Activated T-helper 2 cell treated with anti-CD3 and anti-CD28 coated beads, Interferon-gamma antibody, Interleukin-2, Interleukin-4, amounts not matched to agents 10 μg/mL and 5 μg/mL and 100 μg/mL, durations not matched to agents 14 hours and 24 hours and 36 hours (primary cell): ENCODE measurements around the gene TMEM254. TPM values are rescaled to one million over a fixed set of nuclear protein-coding genes. Genes with fewer than 3 reads are reported as not detected.
A peak's percentile ranks its signal among the peaks of the same experiment; 100 is the strongest.
"Not testable (repeated sequence)": the region's sequence is repeated elsewhere in the genome, so short reads cannot be mapped to it uniquely, and the experiment has no call there.

Experiments used
- DNase-seq: peaks from one replicate; pipeline ENCODE4 v3.0.0; 2021; ENCODE audit warnings: low spot score
- H3K27ac Mint-ChIP-seq: one replicate; pipeline ENCODE4 v1.8.0; 2021; ENCODE audit warnings: mixed read lengths
- H3K27me3 Mint-ChIP-seq: one replicate; pipeline ENCODE4 v1.8.0; 2021; ENCODE audit warnings: low read depth, mixed read lengths
- H3K36me3 Mint-ChIP-seq: one replicate; pipeline ENCODE4 v1.8.0; 2021; ENCODE audit warnings: low read depth, mixed read lengths
- H3K4me1 Mint-ChIP-seq: one replicate; pipeline ENCODE4 v1.8.0; 2021; ENCODE audit warnings: low read depth, mixed read lengths
- H3K4me3 Mint-ChIP-seq: one replicate; pipeline ENCODE4 v1.8.0; 2021; ENCODE audit warnings: low read depth, mild to moderate bottlenecking, moderate library complexity, mixed read lengths
- H3K9me3 Mint-ChIP-seq: one replicate; pipeline ENCODE4 v1.8.0; 2021; ENCODE audit warnings: mixed read lengths
- intact Hi-C: fragments of 100-400 bp; cut with micrococcal nuclease; formaldehyde crosslinking; loops from one replicate; pipeline ENCODE4 v1.15.1; 2023
- total RNA-seq: library from RNA; stranded (reverse); gene quantifications from 2 replicates; pipeline ENCODE4 v1.2.3, GENCODE V29; 2022

Gene TMEM254
- total RNA-seq, 1 donor from 2014 or later = 11.4 TPM

DNA sequence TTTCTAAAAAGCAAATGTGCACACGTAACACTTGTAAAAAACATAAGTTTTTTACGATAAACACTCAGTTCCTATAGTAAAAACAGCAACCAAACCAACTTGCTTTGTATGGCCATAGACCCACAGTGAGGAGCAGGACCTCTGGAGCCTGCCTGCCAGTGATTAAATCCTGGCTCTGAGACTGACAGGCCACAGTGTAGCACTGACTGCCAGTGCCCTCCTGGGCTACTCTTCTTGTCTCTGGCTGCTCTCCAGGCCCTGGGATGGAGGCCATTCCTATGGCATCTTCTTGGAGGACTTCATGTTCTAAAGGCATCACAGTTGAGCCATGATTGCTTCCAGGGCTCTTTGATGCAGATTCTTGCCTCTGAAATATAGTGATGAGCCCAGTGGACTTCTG, 22.7 kb upstream of the TMEM254 start:
- no peak overlapping the region for H3K27ac Mint-ChIP-seq
- no peak overlapping the region for H3K4me3 Mint-ChIP-seq
- H3K27me3 Mint-ChIP-seq = no peaks in the 10 kb centered on the region
- no peaks in the 10 kb centered on the region for H3K9me3 Mint-ChIP-seq
- DNase-seq = no peak
- intact Hi-C loops = no loop called here
- H3K36me3 Mint-ChIP-seq = no peaks in the 10 kb centered on the region
- no peaks in the 10 kb centered on the region for H3K4me1 Mint-ChIP-seq

DNA sequence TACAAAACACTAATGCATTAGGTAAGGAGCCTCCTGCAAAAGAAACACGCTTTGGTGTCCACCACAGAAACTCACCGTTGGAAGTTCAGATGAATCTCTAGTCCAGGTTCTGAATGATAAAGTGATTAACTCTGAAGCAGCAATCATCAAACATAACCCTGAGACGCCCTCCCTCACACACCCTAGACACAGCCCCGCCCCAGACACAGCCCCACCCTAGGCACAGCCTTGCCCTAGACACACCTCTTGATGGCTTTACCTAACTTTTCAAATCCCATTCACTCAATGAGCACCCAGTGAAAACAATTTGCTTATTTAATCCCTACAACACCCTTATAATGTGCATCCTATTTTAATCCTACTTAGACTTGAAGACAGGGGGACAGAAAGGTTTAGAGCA, 21.3 kb upstream of the TMEM254 start:
- Mint-ChIP-seq H3K27me3 (no peaks in the 10 kb centered on the region), H3K4me1 (no peaks in the 10 kb centered on the region), H3K36me3 (no peaks in the 10 kb centered on the region), H3K4me3 (no peak overlapping the region), H3K9me3 (no peaks in the 10 kb centered on the region), H3K27ac (no peak overlapping the region)
- DNase-seq = no peak
- intact Hi-C loops = no loop called here

DNA sequence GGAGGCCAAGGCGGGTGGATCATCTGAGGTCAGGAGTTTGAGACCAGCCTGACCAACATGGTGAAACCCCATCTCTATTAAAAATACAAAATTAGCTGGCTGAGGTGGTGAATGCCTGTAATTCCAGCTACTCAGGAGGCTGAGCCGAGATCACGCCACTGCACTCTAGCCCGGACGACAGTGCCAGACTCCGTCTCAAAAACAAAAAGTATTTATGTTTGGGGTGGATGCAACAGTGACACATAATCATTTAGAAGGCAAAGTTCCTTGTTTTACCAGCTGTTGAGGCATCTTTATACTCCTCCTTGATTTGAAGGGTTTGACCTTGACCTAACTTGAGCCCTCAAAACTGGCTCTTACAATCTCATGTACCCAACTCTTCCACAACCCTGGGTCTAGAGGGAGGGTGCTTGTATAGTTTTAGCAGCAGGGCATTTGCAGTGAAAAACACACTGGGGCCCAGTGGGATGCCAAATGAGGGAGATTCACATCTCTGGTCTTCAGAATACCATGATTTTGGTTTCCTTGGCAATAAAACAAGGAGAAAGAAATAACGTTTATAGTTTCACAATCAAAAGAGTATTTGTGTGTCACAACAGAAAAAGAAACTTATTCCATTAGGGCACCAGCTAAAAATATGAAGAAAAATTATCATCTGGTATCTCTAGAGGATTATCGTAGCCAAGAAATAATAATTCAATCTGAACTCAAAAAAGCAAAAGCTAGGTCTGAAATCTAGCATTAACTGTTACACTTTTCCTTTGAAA, 14.2 kb upstream of the TMEM254 start:
- H3K27ac Mint-ChIP-seq = no peak overlapping the region
- H3K36me3 Mint-ChIP-seq = no peaks in the 10 kb centered on the region
- H3K27me3 Mint-ChIP-seq = no peaks in the 10 kb centered on the region
- no peak overlapping the region for H3K4me3 Mint-ChIP-seq
- no peak for DNase-seq
- peaks cover 7% of the 10 kb centered on the region for H3K9me3 Mint-ChIP-seq
- no peaks in the 10 kb centered on the region for H3K4me1 Mint-ChIP-seq
- intact Hi-C loops = no loop called here

DNA sequence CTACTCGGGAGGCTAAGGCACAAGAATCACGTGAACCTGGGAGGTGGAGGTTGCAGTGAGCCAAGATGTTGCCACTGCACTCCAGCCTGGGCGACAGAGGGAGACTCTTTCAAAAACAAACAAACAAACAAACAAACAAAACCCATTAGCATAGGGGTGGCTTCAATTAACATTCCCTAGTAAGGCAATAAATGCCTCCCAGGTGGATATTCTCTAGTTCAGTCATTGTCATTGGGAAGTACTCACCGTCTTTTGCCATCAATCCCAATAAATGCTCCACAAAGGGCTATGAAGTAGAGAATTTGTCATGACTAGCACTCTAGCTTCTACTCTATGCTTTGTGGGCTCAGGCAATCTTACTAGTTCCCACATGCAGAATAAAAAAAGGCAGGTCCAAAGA, 11.7 kb upstream of the TMEM254 start:
- intact Hi-C loops = no loop called here
- no peak for DNase-seq
- Mint-ChIP-seq H3K9me3 (peaks cover 7% of the 10 kb centered on the region), H3K27ac (no peak overlapping the region), H3K27me3 (no peaks in the 10 kb centered on the region), H3K36me3 (no peaks in the 10 kb centered on the region), H3K4me1 (no peaks in the 10 kb centered on the region), H3K4me3 (no peak overlapping the region)

DNA sequence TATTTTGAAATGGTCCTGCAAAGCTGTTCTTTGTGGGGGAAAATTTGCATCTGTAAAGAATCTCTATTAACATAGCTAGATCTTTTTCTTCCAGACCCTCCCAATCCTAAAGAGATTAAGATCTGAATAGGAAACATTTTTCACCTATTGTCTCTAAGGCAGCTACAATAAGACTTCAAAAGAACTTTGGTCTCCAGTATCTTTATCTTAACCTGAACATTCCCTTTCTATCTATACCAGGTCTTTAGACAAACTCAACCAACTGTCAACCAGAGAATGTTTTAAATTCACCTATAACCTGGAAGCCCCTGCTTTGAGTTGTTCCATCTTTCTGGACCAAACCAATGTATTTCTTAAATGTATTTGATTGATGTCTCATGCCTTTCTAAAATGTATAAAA, 10.6 kb upstream of the TMEM254 start:
- H3K27ac Mint-ChIP-seq, H3K36me3 Mint-ChIP-seq, H3K9me3 Mint-ChIP-seq, H3K27me3 Mint-ChIP-seq, H3K4me1 Mint-ChIP-seq, DNase-seq, H3K4me3 Mint-ChIP-seq, intact Hi-C loops: not testable (repeated sequence)

DNA sequence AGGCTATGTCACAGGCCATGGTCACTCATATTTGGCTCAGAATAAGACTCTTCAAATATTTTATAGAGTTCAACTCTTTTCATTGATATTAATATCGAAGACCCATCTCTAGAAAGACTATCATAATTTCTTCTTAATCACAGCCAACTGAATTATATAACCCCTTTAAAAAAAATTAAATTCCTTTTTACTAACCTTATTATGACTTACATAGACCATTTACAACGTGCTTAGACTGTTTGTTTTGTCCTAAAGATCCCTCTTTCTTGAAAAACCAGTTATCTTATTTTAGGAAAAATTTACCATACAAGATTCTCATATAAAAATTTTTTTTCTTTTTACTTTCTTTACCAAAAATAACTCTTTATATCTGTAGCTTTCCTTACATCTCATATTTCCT, 10.2 kb upstream of the TMEM254 start:
- H3K36me3 Mint-ChIP-seq = no peaks in the 10 kb centered on the region
- no peaks in the 10 kb centered on the region for H3K27me3 Mint-ChIP-seq
- no peak for DNase-seq
- no peak overlapping the region for H3K27ac Mint-ChIP-seq
- H3K9me3 Mint-ChIP-seq = peaks cover 7% of the 10 kb centered on the region
- H3K4me1 Mint-ChIP-seq = no peaks in the 10 kb centered on the region
- H3K4me3 Mint-ChIP-seq = no peak overlapping the region
- intact Hi-C loops = no loop called here

DNA sequence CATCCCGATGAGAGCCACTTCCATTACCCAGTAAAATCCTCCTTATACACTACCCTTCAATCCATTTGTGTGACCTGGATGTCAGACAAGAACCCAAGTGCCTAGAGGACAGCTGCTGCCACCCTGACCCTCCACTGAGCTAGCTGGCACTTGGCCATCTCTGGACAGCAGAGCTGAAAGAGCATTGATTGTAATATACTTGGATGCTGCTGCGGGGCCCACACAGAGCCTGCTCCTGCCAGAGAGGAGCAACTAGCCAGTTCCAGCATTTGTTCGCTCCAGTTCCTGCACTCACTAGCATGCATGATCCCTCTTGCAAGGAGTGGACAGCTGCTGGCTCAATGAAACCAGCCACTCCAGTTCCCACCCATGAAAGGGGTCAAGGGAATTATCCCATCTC, 8.4 kb upstream of the TMEM254 start:
- H3K27me3 Mint-ChIP-seq = no peaks in the 10 kb centered on the region
- no peak overlapping the region for H3K4me3 Mint-ChIP-seq
- H3K27ac Mint-ChIP-seq = no peak overlapping the region
- H3K9me3 Mint-ChIP-seq = peaks cover 7% of the 10 kb centered on the region
- no peak for DNase-seq
- H3K36me3 Mint-ChIP-seq = no peaks in the 10 kb centered on the region
- intact Hi-C loops = no loop called here
- H3K4me1 Mint-ChIP-seq = no peaks in the 10 kb centered on the region

DNA sequence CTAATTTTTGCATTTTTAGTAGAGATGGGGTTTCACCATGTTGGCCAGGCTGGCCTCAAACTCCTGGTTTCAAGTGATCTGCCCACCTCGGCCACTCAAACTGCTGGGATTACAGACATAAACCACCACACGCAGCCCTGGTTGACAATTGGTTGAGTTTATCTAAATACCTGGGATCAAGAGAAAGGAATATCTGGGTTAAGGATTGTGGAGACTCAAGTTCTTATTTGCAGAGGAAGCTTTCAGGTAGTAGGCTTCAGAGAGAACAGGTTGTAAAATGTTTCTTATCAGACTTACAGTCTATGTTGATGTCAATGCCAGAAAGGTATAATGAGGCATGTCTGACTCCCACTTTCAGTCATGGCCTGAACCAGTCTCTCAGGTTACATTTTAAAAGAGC, 5.9 kb upstream of the TMEM254 start:
- Mint-ChIP-seq H3K27ac (no peak overlapping the region), H3K4me1 (peaks cover 12% of the 10 kb centered on the region), H3K9me3 (peaks cover 7% of the 10 kb centered on the region), H3K36me3 (no peaks in the 10 kb centered on the region), H3K4me3 (no peak overlapping the region), H3K27me3 (no peaks in the 10 kb centered on the region)
- intact Hi-C loops = no loop called here
- no peak for DNase-seq

DNA sequence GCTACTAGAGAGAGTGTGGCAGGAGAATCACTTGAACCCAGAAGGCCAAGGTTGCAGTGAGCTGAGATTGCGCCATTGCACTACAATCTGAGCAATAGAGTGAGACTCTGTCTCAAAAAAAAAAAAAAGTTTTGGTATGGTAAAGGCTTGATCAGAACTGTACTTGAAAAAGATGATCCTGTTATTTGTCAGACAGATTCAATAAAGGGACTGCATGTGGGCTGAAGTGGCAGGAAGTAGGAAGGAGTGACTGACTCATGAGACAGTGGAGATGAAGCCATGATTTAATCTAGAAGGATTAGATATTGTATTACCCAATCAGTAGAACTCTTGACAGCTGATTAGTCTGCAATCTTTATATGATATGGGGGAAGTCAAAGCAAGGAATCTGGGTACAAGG, 2.7 kb upstream of the TMEM254 start:
- Mint-ChIP-seq H3K9me3 (no peaks in the 10 kb centered on the region), H3K27me3 (no peaks in the 10 kb centered on the region), H3K27ac (peak overlapping the region; percentile 3), H3K4me1 (peaks cover 28% of the 10 kb centered on the region), H3K36me3 (no peaks in the 10 kb centered on the region), H3K4me3 (no peak overlapping the region)
- intact Hi-C loops = loop anchor here (5.0 kb wide), 1 partner anchor 462 kb away; the partner anchor contains the start of gene SH2D4B
- no peak for DNase-seq

DNA sequence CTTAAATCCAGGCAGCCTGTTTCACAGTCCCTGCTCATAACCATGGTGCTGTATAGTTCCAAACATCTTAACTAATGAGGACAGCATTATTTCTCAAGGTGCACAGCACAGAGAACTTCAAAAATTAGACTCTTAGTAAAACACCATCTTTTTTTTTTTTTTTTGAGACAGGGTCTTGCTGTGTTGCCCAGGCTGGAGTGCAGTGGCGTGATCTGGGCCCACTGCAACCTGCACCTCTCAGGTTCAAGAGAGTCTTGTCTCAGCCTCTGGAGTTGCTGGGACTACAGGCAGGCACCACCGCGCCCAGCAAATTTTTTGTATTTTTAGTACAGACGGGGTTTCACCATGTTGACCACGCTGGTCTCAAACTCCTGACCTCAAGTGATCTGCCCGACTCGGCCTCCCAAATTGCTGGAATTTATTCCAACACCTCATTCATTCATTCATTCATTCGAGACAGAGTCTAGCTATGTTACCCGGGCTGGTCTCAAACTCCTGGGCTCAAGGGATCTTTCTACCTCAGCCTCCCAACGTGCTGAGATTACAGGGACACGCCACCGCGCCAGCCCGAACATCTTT, 507 bp upstream of the TMEM254 start:
- peaks cover 30% of the 10 kb centered on the region for H3K4me1 Mint-ChIP-seq
- H3K27me3 Mint-ChIP-seq = no peaks in the 10 kb centered on the region
- DNase-seq = no peak
- intact Hi-C loops = loop anchor here (5.0 kb wide), 1 partner anchor 459 kb away; the partner anchor contains the start of gene SH2D4B
- H3K36me3 Mint-ChIP-seq = no peaks in the 10 kb centered on the region
- peak overlapping the region; percentile 91 for H3K27ac Mint-ChIP-seq
- H3K4me3 Mint-ChIP-seq = peak overlapping the region; percentile 96
- H3K9me3 Mint-ChIP-seq = no peaks in the 10 kb centered on the region

DNA sequence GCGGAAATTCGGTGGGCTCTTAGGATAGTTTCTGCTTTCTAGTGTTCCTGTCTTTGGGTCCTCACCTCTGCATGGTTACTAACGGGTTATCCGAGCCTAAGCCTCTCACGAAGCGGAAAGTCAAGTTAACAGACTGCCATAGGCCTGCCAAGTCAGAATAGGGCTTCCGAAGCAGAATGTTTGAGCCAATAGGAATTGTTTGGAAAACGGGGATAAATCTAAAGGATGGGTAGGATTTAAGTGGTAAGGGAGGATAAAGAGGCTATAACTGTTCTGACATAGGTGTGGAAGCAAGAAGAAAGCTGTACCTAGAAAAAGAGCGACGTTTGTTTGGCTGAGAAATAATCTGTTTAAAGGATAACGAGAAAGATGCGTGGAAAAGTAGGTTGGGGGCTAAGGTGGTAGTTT, 851 bp downstream of the TMEM254 start:
- Mint-ChIP-seq H3K4me3 (peak overlapping the region; percentile 96), H3K27me3 (no peaks in the 10 kb centered on the region), H3K27ac (peak overlapping the region; percentile 91), H3K9me3 (no peaks in the 10 kb centered on the region), H3K4me1 (peaks cover 32% of the 10 kb centered on the region), H3K36me3 (no peaks in the 10 kb centered on the region)
- no peak for DNase-seq
- intact Hi-C loops = loop anchor here (1.0 to 5.0 kb wide), 2 partner anchors 126 to 458 kb away; partner anchors contain the start of genes ANXA11 and SH2D4B

DNA sequence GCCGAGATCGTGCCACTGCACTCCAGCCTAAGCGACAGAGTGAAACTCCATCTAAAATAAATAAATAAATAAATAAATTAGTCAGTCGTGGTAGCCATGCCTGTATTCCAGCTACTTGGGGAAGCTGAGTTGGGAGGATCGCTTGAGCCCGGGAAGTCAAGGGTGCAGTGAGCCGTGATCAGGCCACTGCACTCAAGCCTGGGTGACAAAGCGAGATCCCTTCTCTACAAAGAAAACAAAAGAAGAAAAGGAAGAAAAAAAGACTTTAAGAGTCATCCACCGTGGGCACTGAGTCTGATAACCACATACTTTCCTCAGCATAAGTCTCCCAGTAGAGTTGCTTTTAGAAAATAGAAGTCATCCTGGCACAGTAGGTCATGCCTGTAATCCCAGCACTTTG, 2.6 kb downstream of the TMEM254 start:
- Mint-ChIP-seq H3K36me3 (no peaks in the 10 kb centered on the region), H3K4me1 (peaks cover 26% of the 10 kb centered on the region), H3K9me3 (no peaks in the 10 kb centered on the region), H3K4me3 (no peak overlapping the region), H3K27me3 (no peaks in the 10 kb centered on the region), H3K27ac (no peak overlapping the region)
- no peak for DNase-seq
- intact Hi-C loops = no loop called here
